HL-60 (cell line): Measurements from ENCODE around the gene CDC26.

Source experiments
- CTCF ChIP-seq: IDR thresholded peaks from one replicate; pipeline ENCODE4 v1.5.1; 2011; ENCODE audit warnings: low read length, control low read depth, inconsistent platforms; ENCODE audit not compliant: insufficient read depth
- POLR2AphosphoS5 ChIP-seq: IDR thresholded peaks from 2 replicates; pipeline ENCODE4 v1.6.1; 2012; ENCODE audit warnings: low read depth

- TF ChIP-seq CTCF (no peak), POLR2AphosphoS5 (no peak)
Observed at GRCh38 chr9:113269355-113269754, 6.0 kb downstream of the CDC26 start.
